ENCODE measurements around the gene NXPH2.

NXPH2 gene

DNA sequence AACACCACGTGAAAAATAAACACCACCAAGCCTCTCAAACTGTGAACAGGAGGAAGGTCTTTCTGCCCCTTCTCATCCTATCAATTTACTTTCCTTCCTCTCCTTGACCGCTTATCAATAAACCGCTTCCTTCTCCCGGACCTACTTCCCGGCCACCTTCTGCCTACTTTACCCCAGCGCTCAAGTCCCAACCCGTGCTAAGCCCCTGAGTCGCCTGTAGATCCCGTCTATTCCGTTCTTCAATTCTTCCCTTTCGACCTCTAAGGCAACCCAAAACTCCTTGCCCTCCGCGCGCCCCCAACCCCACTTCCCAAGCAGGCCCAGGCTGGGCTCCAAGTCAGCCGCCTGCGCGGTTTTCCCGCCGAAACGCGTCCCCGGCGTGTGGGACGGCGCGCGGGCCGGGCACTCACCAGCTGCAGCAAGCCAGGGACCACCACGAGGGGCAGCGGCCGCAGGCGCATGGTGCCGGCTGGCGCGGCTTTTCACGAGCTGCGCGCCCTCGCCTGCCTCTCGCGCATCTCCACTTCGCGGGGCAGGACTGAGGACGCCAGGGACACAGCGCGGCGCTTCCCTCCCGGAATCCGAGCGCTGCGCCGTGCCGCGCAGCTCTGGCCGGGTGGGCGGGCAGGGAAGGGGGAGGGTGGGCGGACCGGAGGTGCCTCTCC is at the start of gene NXPH2:
Gene NXPH2 (minus strand): TSS at position 610 of the 665 bp plus-strand sequence. CDS start 149 bp downstream, at position 461.
- DNase-seq, result no peak

DNA sequence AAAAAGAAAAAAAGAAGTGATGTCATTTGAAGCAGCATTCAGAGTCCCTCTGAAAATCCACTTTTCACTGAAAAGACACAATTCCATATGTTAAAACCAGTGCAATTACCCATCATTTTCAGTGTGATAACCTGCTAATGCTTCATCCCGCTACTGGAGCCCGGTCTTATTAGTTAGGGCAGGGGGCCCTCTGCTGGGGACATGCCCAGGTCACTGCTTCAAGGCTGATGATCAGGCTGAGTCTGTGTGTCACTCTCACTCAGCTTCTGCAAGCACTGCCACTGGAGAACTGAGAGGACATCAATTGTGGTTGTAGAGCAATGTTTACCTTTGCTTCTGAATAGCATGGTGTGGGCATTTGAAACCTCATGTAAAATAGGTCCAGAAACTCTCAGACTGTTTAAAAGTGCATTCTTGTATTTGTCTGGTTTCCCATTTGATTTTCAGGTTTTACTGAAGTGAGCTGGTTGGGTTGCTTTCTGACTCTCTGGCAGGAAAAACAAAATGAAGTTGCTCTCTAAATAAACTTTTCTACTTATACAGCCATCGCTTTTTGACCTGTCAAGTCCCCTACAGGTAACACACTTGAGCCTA is 49.2 kb upstream of the NXPH2 start:
- no peak for DNase-seq

DNA sequence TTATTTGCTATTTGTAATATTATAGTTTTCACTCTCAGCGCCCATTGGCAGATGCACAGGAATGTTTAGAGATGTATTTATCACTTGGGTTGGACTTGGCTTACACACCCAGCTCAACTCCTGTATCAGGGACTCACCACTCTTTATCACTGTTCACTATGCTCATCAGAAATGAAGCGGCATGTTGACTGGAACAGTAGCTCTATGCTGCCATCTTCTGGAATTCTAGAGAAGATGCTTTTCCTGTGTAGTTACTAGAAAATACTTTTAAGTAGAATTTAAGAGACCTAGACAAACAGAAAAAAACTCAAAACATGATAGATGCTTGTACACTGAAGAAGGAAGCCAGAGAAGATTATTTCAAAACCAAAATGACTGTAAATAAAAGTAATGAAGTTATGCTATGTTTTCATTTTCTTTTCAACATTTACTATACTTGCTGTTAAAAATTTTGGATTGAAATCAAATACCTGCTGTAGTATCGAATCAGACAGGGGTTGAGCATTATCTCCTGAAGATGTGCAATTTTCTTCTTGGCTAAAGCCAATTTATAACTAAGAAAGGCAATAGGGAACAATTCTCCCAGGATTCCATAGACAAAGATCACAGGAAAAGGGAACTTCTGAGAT is 47.4 kb upstream of the NXPH2 start:
- DNase-seq, result no peak

DNA sequence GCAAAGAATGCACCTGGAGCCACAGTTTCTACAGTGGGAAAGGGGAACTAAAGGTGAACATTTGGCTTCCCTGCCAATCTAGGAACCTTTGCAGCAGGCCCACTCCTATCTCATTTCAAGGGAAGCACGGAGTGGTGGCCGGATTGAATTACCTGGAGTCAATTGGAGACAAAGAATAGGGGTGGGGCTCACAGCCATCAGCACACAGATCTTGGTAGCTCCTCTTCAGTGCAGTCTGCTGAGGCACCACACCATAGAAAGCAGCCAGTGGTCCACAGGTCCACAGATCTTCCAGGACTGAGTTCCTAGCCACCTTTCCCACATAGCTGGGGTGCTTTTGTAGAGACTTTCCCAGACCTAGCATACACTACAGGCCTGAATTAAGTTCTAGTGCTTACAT is 43.5 kb upstream of the NXPH2 start:
- DNase-seq, result peak; percentile 15

DNA sequence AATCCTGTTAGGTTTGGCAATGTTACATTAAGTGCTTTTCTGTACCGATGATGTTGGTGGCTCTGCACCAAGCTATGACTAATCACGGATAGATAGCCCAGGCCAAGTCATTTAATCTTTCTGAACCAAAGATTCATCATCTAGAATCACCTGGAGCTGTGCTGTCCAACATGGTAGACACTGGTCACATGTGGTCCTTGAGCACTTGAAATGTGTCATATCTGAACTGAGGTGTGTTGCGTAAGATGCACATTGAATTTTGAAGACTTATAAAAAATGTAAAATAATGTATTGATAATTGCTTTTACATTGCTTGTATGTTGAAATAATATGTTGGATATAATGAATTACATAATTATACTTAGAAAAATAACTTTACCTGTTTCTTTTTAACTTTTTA is 39.8 kb upstream of the NXPH2 start:
- no peak for DNase-seq

DNA sequence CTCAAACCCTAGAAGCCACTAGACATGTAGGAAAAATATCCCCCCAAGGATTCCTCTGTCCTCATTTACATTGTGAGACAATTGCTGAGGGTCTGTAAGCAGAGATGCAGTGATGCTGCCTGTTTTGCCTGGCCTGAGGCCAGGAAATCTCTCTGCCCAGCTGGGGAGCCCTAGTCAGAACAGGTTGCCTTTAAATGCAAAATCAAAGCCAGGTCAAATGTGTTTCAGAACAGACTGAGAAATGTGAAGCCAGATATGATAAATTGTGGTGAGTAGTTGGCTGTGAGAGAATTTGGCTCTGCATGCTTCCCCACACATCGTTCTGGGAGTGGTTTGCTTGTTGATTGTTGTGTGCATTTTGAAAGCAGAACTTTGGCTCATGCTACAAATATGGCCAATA is 38.4 kb upstream of the NXPH2 start:
- DNase-seq, result no peak

DNA sequence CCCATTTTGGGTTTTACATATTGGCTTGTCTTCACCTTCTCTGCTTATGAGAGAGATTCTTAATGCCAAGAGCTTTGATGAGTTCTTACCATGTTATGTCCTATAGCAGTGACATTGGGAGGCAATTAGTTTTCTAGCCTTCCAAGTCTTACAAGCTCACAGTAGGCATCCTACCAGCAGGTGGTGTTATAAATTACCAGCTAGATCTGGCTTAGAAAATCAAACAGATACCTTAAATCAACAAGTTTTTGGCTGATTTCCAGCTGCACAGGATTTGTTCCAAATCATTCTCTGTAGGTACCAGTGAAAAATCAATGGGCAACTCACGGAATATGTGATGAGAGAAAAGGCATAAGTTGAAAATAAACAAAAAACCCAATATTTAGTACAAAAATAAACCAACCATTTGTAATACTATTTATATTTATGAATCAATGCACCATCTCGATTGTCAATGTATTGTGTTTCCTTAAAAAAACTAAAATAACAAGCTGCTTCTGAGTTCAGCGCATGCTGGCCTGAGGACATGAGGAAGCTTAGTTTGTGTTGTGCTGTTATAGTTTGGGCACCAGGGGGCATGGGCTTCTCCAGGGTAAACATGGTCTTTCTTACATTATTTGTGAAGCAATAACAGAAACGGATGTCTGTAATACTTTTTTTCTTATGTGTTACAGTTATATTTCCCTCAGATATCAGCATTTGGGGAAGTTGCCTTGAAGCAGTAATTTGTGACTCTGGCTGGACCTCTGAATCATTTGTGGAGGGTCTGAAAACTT is 34.1 kb upstream of the NXPH2 start:
- DNase-seq, result no peak

DNA sequence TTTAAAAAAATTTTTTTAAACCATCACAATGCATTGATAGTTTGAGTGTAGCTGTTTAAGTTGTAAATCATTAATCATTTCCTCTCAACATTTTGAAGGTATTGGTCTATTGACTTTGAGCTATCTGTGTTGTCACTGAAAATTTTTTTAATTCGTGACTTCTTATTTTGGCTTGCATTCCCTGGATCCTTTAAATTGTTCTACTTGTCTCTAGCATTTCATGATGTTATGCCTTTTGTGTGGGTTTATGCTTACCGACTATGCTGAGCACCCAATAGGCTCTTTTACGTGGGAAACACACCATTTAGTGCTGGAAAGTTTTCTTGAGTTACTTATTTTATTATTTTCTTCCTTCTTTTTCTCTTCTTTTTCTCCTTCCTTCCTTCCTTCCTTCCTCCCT is 31.2 kb upstream of the NXPH2 start:
- DNase-seq, result no peak

DNA sequence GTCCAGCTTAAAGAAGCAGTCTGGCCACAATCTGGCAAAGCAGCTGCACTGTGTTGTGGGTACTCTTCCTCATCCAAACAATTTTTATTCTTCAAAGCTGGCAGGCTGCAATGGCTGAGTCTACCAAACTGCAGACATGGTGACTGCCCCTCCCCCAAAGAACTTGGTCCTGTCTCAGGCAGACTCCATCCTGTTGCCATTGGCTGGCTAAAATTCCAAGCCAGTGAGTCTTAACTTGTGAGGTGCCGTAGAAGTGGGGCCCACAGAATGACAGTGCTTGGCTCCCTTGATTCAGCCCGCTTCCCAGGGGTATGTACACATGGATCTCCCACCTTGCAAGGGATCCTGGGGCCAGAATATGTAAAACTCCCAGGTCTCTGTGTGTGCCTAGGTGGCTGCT is 14.5 kb upstream of the NXPH2 start:
- DNase-seq, result no peak

DNA sequence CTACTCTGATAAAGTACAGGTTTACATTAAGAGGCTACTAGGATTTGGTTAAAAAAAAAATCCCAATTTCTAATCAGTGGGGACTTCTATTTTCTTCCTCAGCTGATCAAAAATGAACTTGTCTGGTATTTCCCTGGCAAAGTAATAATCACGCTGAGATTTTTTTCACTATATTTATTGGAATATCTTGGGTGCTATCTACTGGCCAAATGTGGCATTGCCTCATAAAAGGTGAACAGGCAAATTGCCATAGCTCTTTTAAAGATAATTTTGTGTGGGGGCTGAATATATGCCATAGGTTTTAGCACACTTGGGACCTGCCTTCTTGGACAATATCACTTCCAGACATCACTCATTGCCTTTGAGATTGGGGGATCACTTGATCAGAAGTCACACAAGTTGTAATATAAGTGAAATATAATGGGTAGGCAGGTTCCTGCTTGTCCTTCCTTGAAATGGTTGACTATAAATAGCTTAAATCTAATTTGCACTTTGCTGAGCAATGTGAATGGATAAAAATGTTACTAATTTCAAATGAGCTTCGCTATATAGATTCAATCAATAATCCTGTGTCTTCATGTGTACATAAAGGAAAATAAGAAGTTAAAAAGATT is 7.0 kb upstream of the NXPH2 start:
- no peak for DNase-seq

DNA sequence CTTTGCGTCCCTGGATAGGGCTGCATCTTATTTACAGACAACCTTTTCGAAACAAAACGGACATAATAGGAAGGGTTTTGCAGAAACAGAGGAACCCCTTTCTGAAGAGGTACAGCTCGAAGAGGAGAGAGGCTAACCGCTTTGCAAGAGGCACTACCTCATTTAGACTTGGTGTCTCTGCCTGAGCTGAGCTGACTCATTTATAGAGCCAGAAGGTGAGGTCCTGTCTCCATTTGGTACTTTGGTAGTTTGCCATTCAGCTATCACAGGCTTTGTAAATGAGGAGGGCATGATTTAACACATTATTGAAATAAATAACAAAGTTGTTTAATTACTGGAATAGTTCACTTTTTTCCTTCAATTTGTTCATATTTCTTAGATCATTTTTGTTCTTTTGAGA is 2.2 kb upstream of the NXPH2 start:
- DNase-seq, result no peak

DNA sequence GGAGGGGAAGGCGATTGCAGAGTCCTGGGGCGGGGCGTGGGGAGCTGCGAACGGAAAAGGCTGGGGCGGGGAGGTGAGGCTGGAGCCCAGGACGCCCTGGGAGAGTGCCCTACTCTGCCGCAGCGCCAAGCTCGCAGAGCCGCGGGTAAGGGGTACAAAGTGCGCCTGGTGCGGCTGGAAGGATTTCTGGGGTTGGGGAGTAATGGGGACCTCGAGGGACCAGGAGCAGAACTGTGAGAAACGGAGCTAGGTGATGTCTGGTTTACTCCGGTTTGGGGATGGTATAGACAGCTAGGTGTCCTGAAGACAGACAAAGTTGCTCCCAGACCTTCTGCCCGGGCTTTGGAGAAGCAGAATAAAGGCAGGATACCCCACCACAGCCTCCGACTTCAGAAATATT is 718 bp upstream of the NXPH2 start:
- no peak for DNase-seq

DNA sequence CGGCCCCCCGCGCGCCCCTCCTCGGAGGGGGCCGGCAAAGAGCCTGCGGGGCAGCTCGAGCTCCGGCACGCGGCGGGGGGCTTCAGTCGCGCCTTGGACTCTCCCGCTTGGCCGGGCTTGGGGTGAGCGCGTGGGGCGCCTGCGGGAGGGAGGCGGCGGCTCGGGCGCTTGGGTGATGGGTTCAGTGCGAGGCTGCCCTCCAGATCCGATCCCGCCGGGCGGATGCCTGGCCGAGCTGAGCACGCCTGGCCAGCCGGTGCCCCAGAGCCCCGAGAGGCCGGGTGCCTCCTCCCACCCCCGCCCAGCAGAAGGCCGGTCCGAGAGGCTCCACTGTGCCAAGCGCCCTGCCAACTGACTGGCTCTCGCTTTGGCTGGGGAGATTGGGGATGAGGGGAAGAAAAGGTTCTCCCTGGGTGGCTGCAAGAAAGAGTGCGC is 273 bp upstream of the NXPH2 start:
- no peak for DNase-seq

DNA sequence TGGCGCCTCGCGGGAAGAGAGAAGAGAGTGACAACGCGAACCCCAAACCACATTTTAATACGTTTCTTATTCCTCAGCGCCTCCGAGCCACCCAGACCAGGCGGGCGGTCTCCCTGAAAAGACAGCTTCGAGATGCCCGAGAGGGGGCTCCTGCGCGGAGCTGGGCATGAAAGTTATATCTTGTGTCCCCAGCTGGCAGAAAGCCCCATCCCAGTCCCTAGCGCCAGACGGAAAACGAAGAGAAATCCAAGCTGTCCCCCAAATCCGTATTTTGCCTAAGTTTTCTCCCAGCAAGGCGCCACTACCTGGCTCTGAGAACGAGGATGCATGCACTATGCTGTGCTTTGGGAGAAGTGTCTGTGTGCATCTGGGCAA is 797 bp downstream of the NXPH2 start:
- DNase-seq, result no peak

DNA sequence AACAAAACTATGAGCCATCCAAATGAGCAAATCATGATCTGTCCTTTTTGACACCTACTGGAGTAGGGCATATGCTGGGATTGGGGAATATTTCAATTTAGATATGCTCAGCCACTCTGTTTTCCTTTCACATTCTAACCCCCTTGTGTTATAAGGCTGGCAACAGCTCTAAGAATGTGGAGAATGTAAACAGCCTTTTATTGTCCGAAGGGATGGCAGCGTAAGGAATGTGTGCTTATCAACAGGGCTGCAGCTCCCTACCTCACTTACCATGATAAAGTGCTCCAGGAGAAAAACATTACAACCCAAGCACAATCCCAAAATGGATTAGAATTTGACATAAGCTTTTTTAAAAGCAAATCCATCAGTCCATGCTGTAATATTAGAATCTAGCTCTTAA is 2.2 kb downstream of the NXPH2 start:
- no peak for DNase-seq

DNA sequence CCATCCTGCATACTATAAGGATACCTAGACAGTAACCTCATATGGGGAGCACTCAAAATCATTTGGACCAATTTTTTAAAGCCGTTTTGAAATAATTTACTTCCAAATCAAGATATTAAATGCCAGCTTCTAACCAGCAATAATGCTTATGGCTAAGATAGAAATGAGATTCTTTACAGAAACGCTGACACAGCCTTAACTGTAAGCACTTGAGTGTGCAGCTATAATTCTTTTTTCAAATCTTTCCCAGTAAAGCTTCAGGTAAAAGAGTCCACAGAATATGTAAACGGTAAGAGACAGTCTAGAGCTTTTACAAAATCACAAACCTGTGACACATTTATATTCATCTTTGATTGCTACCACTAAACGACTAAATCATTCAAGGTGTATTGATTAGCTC is 4.5 kb downstream of the NXPH2 start:
- DNase-seq, result no peak

DNA sequence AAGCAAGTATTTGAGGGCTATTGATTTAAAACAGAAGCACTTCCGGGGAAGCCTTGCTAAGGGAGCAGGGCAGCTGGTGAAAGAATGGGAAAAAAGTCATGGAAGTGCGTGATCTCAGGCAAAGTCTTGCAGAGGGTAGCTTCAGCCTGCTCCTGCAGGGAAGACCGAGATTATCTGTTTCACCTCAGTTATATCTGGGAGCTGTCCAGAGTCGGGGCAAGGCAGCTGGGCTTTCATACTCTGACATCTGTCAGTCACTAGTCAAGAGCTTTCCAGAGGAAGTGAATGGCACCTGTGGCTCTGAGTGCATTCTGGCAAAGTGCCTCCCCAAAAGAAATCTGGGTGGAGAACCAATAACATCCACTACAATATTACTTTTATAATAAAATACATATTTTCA is 8.7 kb downstream of the NXPH2 start:
- DNase-seq, result no peak

DNA sequence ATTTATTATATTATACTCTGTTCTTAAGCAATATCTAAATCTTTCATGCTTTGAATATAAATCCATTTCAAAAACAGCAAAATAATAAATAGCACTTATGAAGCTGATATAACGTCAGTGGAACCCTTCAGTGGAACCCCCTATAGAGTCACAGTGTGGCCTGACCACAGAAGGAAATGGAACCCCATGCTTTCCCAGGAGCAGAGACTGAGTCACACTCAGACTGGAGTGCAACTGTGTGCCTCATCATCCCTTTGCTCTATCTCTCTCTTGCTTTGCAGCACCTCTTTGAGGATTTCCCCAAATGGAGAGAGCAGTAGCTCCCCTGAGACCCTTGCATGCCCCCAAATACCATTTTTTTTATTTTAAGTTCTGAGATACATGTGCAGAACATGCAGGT is 13.1 kb downstream of the NXPH2 start:
- DNase-seq, result no peak

DNA sequence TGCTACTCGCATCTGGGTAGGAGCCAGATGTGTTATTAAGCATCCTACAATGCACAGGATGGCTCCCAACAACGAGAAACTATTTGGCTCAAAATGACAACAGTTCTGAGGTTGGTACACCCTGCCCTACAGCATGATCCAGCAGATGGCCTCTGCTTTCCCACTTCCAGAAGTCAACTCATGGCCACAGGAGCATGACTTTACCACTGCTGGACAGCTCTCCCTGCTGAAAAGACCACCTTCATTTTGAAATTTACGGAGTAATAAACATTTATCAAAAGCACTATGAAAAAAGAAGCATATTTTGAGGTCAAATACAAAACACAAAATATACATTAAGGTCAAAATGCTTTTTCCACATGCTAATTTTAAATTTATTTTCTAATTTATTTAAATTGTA is 13.7 kb downstream of the NXPH2 start:
- DNase-seq, result no peak

DNA sequence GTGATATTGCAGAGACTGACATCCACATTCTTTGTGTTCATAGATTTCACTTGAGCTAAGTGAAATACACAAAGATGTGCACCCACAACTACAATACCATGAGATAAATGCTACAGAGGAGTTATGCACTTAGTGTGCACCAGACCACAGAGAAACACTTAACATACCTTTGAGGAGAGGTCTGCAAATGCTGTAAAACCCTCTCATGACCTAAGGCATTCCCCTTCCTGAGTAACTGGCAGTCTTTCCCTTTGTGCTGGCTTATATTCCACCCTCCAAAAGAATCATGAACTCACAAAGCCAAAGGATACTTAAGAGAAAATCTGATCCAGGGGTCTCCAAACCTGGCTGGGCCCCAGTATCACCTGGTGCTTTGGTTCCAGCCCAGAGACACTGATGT is 16.2 kb downstream of the NXPH2 start:
- no peak for DNase-seq

DNA sequence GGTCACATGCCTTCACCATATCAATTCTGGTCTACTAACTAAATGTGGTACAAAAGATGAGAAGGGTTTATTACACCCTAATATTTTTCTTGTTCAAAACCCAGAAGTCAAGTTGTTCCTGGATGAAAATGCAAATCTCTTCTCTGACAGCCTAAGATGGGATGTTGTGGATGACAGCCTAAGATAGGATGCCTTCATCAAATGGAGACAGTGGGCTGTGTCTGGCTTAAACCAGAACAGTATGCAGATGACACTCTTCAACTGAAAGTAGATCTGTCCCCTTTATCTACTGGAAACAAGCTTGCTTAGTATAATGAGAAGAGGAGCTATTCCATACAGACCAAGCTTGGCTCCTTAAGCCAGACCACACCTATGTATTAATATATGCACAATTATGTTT is 17.7 kb downstream of the NXPH2 start:
- DNase-seq, result no peak

DNA sequence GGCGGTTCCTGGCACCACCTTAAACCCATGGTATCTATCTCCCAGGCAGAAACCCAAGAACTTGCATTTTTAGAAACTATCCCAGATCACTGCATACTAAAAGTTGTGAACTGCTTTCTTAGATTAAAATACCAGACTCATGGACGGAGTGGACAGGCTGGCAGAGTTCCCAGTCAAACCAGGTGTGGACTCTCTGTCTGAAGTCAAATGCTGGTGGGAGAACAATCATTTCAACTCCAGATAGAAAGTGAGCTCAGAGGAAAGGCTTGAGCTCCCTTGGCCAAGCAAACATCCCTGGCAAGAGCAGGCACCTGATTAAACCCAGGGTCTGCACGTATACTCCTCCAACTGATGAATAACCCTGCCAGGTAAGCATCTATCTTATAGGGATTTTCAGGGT is 19.5 kb downstream of the NXPH2 start:
- no peak for DNase-seq

DNA sequence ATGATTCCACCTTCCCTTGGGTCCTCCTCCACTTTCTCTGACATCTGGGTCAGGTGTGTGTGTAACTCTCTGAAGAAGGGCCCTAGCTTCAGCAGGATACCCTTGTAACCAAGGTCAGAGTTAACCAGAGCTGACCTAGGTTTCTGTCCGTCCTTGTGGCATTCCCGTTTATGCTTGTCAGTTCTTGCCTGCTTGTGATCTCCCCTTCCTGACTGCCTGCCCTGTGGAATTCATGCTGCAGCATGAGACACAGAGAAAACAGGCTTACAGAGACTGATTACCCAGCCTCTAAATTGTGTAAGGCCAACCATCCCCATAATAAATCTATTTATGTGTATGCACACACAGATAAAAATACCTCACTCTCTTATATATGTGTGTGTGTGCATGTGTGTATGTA is 22.8 kb downstream of the NXPH2 start:
- DNase-seq, result no peak
